HG03175 (cell line): ENCODE data around the gene SYNPO.

Source experiments
- ATAC-seq: cut with Tn5 transposase; IDR thresholded peaks from one replicate; pipeline ENCODE4 v1.9.1; 2021; ENCODE audit warnings: mild to moderate bottlenecking, moderate library complexity; ENCODE audit not compliant: unreplicated experiment

Gene SYNPO

DNA sequence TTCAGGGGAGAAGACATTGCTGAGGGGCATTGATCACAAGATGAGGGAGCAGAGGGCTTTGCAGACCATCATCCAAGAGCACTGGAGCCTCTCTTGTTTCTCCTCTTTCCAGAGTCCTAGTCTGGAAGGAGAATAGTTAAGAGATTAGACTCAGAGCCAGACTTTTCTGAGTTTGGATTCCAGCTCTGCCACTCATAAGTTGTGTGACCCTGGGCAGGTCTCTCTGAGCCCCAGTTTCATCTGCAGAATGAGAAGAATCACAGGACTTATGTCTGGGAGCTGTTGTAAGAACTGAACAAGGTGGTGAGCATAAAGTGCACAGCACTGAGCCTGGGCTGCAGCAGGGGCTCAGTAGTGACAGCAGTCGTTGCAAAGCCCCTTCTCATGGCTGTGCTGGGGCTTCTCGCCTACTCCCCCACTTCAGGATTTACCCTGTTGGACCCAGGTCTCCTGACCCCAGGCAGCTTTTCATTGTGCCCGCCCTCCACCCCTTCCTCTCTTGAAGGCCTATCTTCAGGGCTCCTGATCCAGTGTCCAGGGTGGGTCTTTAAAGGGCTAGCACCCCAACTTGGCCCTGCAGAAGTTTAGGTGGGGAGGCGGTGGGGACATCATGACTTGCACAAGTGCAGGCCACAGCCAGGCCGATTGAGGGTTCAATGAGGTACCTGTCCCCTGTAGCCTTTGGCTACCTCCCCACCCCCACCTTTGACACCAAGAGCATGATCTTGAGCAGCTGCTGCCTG lies 1.5 kb downstream of the SYNPO start:
- ATAC-seq, result no peak

DNA sequence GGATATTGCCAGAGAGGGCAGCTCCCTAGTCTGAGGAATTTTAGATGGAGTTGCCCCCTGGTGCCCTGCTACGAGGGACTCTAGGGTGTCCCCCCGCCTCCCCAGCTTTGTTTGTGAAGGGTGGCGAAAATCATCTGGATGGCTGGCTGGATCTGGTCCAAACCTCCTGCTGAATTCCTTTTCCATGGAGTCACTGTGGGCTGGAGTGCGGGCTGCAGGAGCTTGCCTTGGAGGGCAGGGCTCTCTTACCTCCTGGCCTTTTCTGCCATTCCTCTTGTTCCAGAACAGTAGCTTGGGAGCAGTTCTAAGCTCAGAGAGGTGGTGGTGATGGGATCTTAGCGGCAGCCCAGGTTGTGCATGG lies 2.1 kb downstream of the SYNPO start:
- ATAC-seq, result no peak

DNA sequence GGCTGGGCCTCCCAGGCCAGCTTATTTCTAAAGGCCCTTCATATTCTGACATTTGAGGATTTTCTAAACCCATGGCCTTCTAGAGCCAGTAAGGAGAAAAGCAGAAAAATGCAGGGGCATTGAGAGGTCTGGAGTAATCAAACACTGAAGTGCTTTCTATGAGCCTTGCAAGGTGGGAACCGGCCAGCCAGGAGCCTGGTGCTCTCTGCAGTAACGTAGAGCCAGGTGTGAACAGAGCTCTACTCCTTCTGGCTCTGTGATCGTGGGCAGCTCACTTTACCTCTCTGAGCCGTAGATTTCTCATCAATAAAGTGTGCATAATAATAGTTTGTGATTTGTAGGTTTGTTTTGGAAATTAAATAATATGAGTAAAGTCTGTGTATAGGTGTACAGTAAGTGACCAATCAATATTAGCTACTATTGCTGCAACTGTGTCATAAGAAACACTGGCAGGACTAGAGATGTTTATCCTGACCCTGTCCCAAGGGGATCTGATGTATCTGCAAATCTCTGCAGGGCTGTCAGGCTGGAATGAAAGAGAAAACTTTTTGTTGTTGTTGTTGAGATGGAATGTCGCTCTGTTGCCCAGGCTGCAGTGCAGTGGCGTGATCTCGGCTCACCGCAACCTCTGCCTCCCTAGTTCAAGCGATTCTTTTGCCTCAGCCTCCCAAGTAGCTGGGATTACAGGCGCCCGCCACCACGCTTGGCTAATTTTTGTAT lies 2.7 kb downstream of the SYNPO start:
- no peak for ATAC-seq

DNA sequence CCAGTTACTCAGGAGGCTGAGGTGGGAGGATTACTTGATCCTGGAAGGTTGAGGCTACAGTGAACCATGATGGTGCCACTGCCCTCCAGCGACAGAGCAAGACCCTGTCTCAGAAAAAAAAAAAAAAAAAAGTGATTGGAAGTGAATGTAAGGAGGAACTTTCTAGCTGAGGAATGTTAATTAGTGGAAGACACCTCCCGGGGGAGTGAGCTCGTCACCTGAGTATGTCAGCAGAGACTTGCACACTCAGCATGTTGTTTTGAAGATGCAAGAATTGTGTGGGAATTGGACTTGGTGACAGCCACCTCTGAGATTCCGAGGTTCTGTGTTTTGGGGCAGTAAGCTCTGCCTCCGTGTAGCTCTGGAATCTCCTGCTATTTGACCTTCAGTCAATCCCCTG lies 3.6 kb downstream of the SYNPO start:
- ATAC-seq, result no peak

DNA sequence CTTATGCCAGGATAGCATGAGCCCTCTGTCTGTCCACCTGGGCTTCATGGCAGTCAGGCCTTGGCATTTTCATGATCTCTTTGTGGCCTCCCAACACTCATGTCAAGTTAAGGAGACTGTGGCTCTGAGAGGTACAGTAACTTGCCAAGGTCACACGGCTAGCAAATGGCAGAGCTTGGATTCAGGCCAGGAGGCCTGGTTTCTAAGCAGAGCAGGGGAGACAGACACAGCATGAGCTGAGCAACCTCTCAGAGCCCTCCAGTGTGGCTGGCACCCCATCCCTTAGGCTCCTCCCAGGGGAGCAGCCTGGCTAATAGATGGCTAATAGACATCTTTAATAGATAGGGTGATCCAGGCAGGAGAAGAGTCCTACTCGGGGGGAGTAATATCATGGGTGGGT lies 4.1 kb downstream of the SYNPO start:
- no peak for ATAC-seq

DNA sequence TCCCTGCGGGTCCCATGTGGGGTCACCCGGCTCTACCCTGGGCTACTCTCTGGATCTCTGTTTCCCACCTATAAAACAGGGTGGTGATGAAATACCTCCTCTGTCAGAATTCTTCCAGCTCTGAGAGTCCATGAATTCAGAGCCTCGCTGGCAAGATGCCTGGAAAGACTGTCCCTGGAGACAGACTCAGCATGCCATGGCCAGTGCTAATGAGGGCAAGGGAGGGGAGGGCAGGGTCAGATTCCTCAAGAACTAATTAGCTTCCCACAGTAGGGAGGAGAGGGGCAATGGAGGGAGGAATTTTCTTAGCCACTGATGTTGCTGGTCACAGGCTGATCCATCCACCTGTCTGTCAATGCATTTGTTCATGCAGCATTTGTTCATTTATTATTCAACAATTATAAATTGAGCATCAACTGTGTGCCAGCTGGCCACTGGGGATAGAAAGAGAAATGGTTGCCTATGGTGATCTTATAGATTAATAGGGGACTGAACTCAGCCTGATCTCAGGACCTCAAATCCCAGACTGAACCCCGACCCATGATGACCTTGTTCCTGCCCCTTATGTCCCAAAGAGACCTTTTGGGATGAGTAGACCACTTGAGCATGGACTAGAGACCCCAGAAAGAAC lies 4.7 kb downstream of the SYNPO start:
- no peak for ATAC-seq

DNA sequence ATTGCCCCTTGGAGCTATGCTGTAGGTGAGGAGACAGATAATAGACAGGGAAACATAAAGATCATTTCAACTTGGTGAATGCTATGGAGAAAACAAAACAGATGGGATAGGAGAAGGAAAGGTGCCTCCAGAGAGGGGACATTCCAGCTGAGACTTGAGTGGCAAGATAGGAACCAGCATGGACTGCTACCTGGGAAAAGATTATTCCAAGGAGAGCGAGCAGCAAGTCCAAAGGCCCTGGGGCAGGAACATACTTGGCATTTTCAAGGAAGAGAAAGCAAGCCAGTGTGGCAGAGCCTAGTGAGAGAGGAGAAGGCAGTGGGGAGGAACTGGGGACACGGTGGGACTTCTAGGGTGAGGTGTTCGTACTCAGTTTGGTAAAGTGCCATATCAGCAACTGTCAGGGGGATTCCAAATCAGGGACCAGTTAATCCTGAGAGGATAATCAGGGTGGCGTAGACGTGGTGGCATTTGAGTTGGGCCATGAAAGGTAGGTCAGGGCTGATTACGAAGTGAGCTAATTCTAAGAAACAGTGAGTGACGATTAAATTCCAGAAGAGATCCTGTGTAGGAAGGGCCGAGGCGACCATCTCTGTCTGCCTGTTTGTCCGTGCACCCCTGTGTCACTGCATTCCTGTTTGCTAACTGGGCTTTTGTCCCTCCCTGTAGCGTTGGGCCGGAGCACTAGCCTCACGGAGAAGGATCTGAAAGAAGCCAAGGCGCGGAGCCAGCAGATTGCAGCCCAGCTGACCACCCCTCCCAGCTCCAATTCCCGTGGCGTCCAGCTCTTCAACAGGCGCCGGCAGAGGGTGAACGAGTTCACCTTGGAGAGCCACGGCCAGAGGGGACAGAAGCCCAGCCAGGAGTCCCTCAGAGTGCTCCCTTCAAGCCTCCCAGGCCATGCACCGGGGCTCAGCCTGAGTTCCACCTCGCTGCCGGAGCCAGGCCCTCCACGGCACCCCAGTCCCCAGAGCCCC lies 7.1 kb downstream of the SYNPO start:
- ATAC-seq, result no peak

DNA sequence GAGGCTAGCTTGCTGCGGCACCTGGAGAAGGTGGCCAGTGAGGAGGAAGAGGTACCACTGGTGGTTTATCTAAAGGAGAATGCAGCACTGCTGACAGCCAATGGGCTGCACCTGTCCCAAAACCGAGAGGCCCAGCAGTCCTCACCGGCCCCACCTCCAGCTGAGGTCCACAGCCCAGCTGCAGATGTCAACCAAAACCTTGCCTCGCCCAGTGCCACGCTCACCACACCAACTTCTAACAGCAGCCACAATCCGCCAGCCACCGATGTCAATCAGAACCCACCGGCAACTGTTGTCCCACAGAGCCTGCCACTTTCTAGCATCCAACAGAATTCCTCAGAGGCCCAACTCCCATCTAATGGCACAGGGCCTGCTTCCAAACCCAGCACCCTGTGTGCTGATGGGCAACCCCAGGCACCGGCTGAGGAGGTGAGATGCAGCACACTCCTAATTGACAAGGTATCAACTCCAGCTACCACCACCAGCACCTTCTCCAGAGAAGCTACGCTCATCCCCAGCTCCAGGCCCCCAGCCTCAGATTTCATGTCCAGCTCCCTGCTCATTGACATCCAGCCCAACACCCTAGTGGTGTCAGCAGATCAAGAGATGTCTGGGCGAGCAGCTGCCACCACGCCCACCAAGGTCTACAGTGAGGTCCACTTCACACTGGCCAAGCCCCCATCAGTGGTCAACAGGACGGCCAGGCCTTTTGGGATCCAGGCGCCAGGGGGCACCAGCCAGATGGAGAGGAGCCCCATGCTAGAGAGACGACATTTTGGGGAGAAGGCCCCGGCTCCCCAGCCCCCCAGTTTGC lies 8.0 kb downstream of the SYNPO start:
- ATAC-seq, result no peak

DNA sequence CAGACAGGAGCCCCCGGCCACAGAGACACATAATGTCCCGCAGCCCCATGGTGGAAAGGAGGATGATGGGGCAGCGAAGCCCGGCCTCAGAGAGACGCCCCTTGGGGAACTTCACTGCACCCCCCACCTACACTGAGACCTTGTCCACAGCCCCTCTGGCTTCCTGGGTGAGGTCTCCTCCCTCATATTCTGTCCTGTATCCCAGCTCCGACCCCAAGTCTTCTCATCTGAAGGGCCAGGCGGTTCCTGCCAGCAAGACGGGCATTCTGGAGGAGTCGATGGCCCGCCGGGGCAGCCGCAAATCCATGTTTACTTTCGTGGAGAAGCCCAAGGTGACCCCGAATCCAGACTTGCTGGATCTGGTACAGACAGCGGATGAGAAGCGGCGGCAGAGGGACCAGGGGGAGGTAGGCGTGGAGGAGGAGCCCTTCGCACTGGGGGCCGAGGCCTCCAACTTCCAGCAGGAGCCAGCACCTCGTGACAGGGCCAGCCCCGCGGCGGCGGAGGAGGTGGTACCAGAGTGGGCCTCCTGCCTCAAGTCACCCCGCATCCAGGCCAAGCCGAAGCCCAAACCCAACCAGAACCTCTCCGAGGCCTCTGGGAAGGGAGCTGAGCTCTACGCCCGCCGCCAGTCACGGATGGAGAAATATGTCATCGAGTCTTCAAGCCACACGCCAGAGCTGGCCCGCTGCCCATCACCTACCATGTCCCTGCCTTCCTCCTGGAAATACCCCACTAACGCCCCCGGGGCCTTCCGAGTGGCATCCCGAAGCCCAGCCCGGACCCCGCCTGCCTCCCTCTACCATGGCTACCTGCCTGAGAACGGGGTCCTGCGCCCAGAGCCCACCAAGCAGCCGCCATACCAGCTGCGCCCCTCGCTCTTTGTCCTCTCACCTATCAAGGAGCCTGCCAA lies 8.9 kb downstream of the SYNPO start:
- no peak for ATAC-seq

DNA sequence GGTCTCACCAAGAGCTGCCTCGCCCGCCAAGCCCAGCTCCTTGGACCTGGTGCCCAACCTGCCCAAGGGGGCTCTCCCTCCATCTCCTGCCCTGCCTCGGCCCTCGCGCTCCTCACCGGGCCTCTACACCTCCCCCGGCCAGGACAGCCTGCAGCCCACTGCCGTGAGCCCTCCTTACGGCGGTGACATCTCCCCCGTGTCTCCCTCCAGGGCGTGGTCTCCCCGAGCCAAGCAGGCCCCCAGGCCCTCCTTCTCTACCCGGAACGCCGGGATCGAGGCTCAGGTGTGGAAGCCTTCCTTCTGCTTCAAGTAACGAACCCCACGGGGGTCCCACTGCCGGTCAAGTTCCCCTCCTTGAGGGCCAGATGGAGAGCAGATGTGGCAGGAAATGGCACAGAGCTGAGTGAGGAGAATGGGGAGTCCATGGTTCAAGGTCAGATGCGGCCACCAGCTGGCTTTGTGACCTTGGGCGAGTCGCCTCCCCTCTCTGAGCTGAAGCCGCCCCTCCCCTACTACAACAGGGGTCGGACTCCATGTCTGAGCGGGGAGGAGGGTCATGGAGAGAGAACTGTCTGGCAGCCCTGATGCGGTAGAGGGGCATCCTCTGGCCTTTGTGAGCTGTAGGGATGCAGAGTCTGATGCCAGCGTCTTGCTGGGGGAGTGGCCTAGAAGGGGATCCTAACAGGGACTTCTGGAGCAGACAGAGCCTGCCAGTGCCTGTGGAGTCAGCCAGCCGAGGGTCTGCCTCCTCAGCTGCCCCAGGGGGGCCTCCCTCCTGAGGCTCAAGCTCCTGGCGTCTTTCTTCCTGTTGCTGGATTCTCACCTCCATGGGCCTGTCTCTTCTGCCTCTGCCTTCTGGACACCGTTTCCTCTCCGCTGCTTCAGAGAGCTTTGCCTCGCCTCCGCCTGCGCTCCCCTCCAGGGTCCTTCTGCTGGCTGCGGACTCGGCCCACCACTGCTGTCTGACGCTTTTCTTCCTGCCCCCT lies 9.9 kb downstream of the SYNPO start:
- ATAC-seq, result no peak

DNA sequence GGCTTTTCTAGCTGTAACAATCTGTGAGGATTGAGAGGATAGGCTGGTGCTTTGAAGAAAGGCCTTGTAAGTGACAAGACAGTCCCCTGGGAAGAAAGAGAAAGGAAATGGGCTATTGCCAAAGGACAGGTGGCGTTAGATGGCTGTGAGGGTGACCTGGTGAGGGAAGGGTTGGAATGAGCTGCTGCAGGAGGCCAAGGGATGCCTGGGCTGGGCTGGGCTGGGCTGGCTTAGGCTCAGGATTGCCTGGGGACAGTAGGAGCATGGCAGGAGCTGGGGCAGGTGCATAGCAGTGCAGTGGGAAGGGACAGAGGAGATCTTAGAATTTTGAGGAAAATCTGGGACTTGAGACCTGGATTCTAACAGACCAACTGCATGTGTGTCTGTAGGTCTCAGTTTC lies 10.9 kb downstream of the SYNPO start:
- ATAC-seq, result no peak

DNA sequence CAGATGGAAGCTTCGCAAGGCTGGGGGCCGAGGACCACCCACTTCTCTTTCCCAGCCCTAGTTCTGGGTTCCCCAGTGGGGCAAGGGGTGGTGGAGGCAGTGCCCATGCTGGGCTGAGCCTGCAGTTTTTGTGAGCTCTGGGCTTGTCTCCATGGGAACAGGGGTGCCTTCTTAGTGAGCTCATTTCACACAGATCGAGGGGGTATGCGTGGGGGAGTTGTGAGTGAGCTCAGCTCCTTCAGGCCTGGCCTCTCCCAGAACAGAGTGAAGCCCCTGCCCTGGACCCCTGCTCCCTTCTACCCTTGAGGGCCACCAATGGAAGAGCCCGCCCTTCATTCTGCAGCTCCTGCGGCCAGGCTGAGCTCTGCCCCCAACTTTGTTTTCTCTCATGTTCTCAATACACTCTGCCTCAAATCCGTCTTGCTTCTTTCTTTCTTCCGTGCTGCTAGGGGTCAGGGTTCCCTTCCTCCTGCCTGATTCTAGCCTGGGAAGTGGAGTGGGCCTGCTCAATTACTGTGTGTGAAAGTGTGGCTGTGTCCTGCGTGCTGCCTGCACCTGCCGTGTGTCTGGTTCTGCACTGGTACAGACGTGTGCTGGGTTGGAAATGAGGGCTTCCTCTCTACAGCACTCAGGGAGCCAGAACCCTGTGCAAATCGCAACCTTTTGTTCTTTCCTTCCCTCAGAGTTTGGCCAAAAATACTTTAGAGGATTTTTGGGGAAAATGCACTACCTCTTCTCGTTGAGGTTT lies 11.6 kb downstream of the SYNPO start:
- ATAC-seq, result no peak

DNA sequence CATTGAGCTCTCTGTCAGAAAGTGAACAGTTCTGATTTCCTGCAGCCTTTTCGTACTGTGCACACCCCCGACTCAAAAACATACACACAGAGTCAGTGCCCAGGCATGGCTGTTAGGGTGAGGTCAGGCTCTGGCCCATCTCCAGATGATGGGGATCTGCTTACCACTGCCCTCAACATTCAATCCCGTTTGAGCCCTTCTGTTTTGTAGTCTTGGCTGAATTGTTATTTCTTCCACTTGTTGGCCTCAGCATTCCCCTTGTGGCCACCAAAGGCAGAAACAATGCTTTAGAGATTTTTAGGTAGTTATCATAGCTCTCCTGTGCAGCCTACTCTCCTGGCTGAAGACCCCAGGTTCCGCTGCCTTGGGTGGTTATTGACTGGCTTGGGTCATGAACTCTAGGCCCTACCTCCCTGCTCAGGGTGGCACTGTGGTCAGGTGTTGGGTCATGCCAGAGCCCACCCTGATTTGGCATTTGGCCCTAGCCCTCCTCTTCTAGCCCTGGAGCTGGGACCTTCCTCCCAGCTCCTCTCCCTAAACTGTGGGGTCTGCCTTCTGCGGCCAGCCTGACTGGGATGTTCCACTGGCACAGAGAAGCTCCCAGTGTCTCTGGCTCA lies 12.8 kb downstream of the SYNPO start:
- no peak for ATAC-seq

DNA sequence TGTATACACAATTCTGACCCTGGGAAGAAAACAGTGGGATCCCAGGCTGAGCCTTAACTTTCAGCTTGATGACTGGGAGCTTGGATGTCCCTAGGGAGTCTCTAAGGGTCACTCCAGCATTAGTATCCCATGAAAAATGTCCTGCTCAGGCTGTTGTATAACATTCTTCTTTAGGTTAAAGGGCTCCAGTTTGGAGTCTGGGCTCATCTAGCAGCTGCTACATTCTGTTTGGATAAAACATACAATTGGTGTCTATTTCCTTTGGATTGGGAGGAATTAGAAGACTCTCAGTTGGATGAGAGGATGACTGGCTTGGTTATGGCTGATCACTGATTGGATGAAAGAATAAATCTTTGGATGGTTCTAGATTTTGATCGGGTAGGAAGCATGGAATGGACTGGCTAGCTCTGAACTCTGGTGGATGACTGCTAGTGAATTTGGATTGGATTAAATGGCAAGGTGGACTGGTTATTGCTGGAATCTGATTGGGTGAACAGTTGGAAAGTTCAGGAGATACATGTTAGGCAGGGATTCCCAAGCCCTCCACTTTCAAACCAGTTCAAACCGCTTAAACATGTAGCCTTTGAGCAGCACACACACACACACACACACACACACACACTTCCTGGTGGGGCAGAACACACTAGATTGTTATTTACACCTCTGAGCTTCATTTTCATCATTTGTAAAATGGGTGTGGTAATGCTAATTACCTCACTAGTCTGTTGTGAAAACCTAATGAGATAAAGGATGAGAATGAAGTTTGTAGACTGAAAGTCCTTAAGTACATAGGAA lies 13.5 kb downstream of the SYNPO start:
- no peak for ATAC-seq

DNA sequence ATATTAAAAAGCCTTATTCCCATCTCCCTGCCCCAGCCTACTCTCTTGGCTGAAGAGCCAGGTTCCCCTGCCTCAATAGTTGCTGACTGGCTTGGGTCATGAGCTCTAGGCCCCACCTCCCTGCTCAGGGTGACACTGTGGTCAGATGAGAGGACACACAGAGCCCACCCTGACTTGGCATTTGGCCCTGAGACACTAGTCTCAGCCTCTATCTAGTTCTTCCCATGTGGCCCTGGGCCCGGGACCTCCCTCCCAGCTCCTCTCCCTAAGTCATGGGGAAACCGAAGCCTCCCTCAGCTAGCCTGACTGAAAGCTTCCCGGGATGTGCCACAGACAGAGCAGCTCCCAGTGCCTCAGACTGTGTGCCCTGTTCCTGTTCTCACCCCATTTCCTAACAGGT lies 14.8 kb downstream of the SYNPO start:
- no peak for ATAC-seq
